GM19099 (cell line): ENCODE measurements around the gene KLK15.

Source experiments
- POLR2A ChIP-seq: IDR thresholded peaks from 3 replicates; pipeline ENCODE4 v1.6.1; 2011; ENCODE audit warnings: low read depth; ENCODE audit not compliant: insufficient read length; ENCODE audit errors: extremely low read depth

KLK15 gene

DNA sequence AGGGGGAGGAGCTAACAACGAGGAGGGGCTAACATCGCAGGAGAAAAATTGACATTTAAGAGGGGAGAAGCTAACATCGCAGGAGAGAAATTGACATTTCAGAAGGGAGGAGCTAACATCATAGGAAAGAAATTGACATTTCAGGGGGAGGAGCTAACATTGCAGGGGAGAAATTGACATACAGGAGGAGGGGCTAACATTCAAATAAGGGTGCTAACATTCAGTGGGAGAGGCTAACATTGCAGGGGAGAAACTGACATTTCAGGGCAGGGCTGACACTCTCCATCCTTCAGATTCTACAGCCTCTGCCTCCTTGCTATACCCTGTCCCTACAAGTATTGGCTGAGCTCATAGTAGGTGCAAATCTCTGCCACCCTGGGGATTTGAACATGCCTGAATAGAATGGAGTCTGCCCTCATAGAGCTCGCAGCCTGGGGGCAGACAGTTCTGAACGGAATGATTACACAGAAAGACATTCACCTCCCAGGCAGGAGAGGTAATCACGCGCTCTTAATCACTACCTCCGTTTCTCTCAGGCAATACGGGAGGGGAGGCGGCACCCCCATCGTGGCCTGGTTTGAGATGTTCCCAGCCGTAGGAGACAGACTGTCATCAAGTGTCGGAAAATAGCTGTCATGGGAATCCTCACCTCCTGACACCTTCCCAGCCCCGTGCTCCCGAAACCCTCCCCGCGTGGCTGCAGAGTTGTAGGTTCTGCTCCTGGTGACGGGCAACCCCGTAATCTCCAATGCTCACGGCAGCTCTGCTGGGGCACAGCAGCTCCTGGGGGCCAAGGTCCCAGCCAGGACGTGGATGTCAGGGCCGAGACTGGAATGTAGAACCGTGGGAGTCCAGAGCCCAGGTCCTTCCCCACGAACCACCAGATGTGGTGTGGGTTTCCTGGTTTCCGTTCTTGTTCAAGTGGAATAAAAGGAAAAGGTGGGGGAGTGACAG lies 53.6 kb downstream of the KLK15 start:
- no peak for TF ChIP-seq POLR2A

DNA sequence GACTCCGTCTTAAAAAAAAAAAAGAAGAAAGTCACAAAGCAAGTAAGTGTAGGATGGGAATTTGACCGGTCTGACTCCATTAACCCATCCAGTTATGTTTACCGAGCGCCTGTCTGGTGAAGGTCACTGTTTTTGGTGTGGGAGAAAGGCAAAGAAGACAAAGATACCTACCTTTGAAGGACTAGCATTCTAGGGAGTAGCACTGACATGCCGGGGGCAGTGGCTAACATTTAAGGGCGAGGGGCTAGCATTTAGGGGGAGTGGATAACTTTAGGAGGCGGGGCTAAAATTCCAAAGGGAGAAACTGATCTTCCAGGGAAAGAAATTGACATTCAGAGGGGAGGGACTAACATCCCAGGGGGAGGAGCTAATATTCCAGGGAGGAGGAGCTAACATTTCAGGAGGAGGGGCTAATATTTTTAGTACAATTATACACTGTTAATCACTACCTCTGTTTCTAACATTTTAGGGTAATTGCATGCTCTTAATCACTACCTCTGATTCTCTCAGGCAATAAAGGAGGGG lies 54.4 kb downstream of the KLK15 start:
- TF ChIP-seq POLR2A = no peak

DNA sequence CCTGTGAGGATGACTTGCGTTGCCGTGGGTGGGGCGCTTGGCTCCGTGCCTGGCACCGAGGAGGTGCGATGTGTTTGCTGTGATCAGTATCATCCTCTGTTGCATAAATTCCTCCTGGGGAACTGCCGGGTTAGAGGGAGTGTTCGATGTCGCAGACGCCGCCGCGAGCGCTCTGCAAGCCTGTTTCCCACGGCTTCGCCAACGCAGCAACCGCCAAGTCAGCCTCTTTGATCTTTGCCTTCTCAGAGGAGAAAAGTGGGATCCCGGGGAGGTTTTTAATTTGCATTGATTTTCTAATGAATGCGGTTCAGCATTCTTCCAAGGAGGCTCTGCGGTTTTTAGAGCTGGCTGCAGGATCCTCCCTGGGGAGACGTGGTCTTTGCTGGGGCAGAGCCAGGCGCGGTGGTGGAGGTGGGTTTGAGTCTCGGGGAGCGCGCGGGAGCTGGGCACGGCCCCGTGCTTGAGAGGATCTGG lies 55.5 kb downstream of the KLK15 start:
- TF ChIP-seq POLR2A = no peak

DNA sequence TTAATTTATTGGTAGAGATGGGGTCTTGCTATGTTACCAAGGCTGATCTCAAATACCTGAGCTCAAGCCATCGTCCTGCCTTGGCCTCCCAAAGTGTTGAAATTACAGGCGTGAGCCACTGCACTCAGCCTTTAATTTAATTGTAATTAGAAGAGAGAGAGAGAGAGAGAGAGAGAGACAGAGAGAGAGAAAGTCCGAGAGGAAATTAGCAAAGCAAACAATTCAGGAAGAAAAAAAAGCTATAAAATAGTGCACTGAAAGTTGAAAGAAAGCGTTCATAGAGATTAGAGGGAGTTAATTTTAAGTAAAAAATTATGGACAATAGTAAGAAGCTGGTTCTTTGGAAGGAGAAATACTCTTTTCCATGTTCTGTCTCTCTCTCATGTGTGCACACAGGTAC lies 56.1 kb downstream of the KLK15 start:
- TF ChIP-seq POLR2A = no peak

DNA sequence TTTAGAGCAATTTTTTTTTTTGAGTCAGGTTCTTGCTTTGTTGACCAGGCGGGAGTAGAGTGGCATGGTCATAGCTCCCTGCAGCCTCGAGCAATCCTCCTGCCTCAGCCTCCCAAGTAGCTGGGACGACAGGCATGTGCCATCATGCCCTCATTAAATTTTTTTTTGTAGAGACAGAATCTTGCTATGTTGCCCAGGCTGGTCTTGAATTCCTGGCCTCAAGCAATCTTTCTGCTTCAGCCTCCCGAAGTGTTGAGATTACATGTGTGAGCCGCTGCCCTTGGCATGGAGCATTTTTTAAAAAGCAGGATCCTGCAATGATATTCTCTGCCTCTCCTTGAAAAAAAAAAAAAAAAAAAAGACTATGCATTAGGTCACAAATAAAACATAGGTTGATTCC lies 57.2 kb downstream of the KLK15 start:
- no peak for TF ChIP-seq POLR2A
